ENCODE data around the gene HPSE. TPM values are rescaled to one million over a fixed set of nuclear protein-coding genes. Genes with fewer than 3 reads are reported as not detected.
A peak's percentile ranks its signal among the peaks of the same experiment; 100 is the strongest.

HPSE gene
- total and polyA plus RNA-seq, 8 donors, result under 0.01 to 4.9 (median 1.2) TPM; not detected in 1

GRCh38 chr4:83251447-83251830 lies 83.2 kb downstream of the HPSE start:
- WGBS, 5 donors, result 35 to 93% (median 90%) methylated on average over 2 of the region's 2 CpGs
- H3K9me3 ChIP-seq, result no peaks in the 10 kb centered on the region
- H3K36me3 ChIP-seq, result no peaks in the 10 kb centered on the region
- H3K27me3 ChIP-seq, result no peaks in the 10 kb centered on the region
- no peak for DNase-seq
- no peak for TF ChIP-seq POLR2AphosphoS5 (IDR thresholded peaks at IDR 0.05)
- TF ChIP-seq, protein P1, sequence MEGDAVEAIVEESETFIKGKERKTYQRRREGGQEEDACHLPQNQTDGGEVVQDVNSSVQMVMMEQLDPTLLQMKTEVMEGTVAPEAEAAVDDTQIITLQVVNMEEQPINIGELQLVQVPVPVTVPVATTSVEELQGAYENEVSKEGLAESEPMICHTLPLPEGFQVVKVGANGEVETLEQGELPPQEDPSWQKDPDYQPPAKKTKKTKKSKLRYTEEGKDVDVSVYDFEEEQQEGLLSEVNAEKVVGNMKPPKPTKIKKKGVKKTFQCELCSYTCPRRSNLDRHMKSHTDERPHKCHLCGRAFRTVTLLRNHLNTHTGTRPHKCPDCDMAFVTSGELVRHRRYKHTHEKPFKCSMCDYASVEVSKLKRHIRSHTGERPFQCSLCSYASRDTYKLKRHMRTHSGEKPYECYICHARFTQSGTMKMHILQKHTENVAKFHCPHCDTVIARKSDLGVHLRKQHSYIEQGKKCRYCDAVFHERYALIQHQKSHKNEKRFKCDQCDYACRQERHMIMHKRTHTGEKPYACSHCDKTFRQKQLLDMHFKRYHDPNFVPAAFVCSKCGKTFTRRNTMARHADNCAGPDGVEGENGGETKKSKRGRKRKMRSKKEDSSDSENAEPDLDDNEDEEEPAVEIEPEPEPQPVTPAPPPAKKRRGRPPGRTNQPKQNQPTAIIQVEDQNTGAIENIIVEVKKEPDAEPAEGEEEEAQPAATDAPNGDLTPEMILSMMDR (IDR thresholded peaks at IDR 0.05), result no peak
- TF ChIP-seq POLR2A (IDR thresholded peaks at IDR 0.05), result no peak
- TF ChIP-seq EP300 (IDR thresholded peaks at IDR 0.05), result no peak
- H3K4me3 ChIP-seq, result no peak overlapping the region
- intact Hi-C loops (cut with DNase I; ENCODE audit: low total_unique reads), result loop anchor here (10.0 kb wide), 1 partner anchor 177 kb away; no protein-coding TSS in a partner anchor
- H3K4me1 ChIP-seq, result peaks cover 6 to 21% (median 11%) of the 10 kb centered on the region in 4 donors
- H3K27ac ChIP-seq, result no peak overlapping the region

GRCh38 chr4:83250687-83251446 lies 83.8 kb downstream of the HPSE start:
- TF ChIP-seq POLR2A (IDR thresholded peaks at IDR 0.05) (no peak), EP300 (IDR thresholded peaks at IDR 0.05) (no peak), POLR2AphosphoS5 (IDR thresholded peaks at IDR 0.05) (no peak)
- TF ChIP-seq, protein P1 (IDR thresholded peaks at IDR 0.05), result no peak
- H3K36me3 ChIP-seq, result no peaks in the 10 kb centered on the region
- WGBS, 5 donors, result 66 to 95% (median 89%) methylated on average over 7 of the region's 7 CpGs
- intact Hi-C loops (cut with DNase I; ENCODE audit: low total_unique reads), result loop anchor here (10.0 kb wide), 1 partner anchor 176 kb away; no protein-coding TSS in a partner anchor
- DNase-seq, result no peak
- H3K4me1 ChIP-seq, result peaks cover under 1 to 16% (median 5%) of the 10 kb centered on the region in 4 donors
- no peaks in the 10 kb centered on the region for H3K27me3 ChIP-seq
- H3K9me3 ChIP-seq, result no peaks in the 10 kb centered on the region
- no peak overlapping the region for H3K4me3 ChIP-seq
- H3K27ac ChIP-seq, result no peak overlapping the region

GRCh38 chr4:83248486-83248885 lies 86.2 kb downstream of the HPSE start:
- intact Hi-C loops (cut with DNase I; ENCODE audit: low total_unique reads), result no loop called here
- Histone ChIP-seq H3K27ac (peak overlapping the region in 1 of 5 donors; percentile 16), H3K9me3 (no peaks in the 10 kb centered on the region), H3K4me1 (peaks cover 0 to 12% (median 0%) of the 10 kb centered on the region in 4 donors), H3K36me3 (no peaks in the 10 kb centered on the region), H3K4me3 (no peak overlapping the region), H3K27me3 (no peaks in the 10 kb centered on the region)
- TF ChIP-seq POLR2AphosphoS5 (IDR thresholded peaks at IDR 0.05) (peak in 1 of 3 donors; percentile 42), POLR2A (IDR thresholded peaks at IDR 0.05) (no peak)
- DNase-seq, result no peak
- 42 to 78% (median 63%) methylated on average over 4 to 5 of the region's 5 CpGs for WGBS, 5 donors

GRCh38 chr4:83247415-83248357 lies 87.0 kb downstream of the HPSE start:
- Histone ChIP-seq H3K27ac (peak overlapping the region in 1 of 5 donors; percentile 16), H3K27me3 (no peaks in the 10 kb centered on the region), H3K9me3 (no peaks in the 10 kb centered on the region), H3K36me3 (no peaks in the 10 kb centered on the region), H3K4me3 (no peak overlapping the region), H3K4me1 (peaks cover 0 to 5% (median 0%) of the 10 kb centered on the region in 4 donors)
- TF ChIP-seq EP300 (IDR thresholded peaks at IDR 0.05) (no peak), POLR2A (IDR thresholded peaks at IDR 0.05) (no peak), POLR2AphosphoS5 (IDR thresholded peaks at IDR 0.05) (no peak)
- DNase-seq, result no peak
- intact Hi-C loops (cut with DNase I; ENCODE audit: low total_unique reads), result no loop called here
- WGBS, 5 donors, result 75 to 95% (median 91%) methylated on average over 6 to 12 of the region's 12 CpGs

Small RNA genes lying within 50 kb of the gene (small RNA-seq; reads per million reads assigned to genes)
- gene AC114781.5, result 0 reads per million in 4 donors

Other genes starting within 250 kb of the HPSE start
- gene PLAC8, start 220.1 kb downstream of the HPSE start, total RNA-seq, result 100 to 1,000 TPM in 1 of 5 donors, 10 to 100 TPM in 4; 10.5 to 265 (median 24.9) TPM
- 100 to 1,000 TPM in 1 of 3 donors, 10 to 100 TPM in 2; 46.9 to 372 (median 47.6) TPM for gene PLAC8, start 220.1 kb downstream of the HPSE start, polyA plus RNA-seq
- 10 to 100 TPM in 1 of 5 donors, 1 to 10 TPM in 4; 1.8 to 10.1 (median 9.1) TPM for gene COQ2, start 50.0 kb downstream of the HPSE start, total RNA-seq
- 1 to 10 TPM; 2.9 to 7.1 (median 5.1) TPM for gene COQ2, start 50.0 kb downstream of the HPSE start, polyA plus RNA-seq
- 10 to 100 TPM; 13.8 to 26.8 (median 20.6) TPM for gene HELQ, start 121.0 kb upstream of the HPSE start, total RNA-seq
- gene HELQ, start 121.0 kb upstream of the HPSE start, polyA plus RNA-seq, result 1 to 10 TPM; 5.0 to 7.6 (median 7.5) TPM
- 10 to 100 TPM in 4 of 5 donors, 1 to 10 TPM in 1; 4.3 to 63.6 (median 17.4) TPM for gene MRPS18C, start 121.2 kb upstream of the HPSE start, total RNA-seq
- gene MRPS18C, start 121.2 kb upstream of the HPSE start, polyA plus RNA-seq, result 10 to 100 TPM; 19.6 to 32.9 (median 30.4) TPM
- 10 to 100 TPM in 1 of 5 donors, 1 to 10 TPM in 3, not detected in 1; 3.6 to 17.6 (median 6.8) TPM for gene ABRAXAS1, start 150.3 kb upstream of the HPSE start, total RNA-seq
- 10 to 100 TPM in 1 of 3 donors, 1 to 10 TPM in 2; 4.3 to 14.1 (median 4.5) TPM for gene ABRAXAS1, start 150.3 kb upstream of the HPSE start, polyA plus RNA-seq
- 10 to 100 TPM in 2 of 5 donors, 1 to 10 TPM in 2, not detected in 1; 3.6 to 18.9 (median 11.5) TPM for gene GPAT3, start 201.3 kb upstream of the HPSE start, total RNA-seq
- gene GPAT3, start 201.3 kb upstream of the HPSE start, polyA plus RNA-seq, result 1 to 10 TPM; 1.7 to 4.0 (median 2.6) TPM

All from stomach (tissue), 9 donors.